B cell (primary cell): ENCODE data around the gene PACC1. TPM values are rescaled to one million over a fixed set of nuclear protein-coding genes. Genes with fewer than 3 reads are reported as not detected.

Experiments used
- ATAC-seq: fragments of 200-7000 bp; cut with Tn5 transposase; one replicate; pipeline ENCODE4 v1.10.0; 2021; ENCODE audit warnings: low read depth, mild to moderate bottlenecking, moderate number of reproducible peaks, moderate library complexity
- CTCF ChIA-PET: fragments of 350-600 bp; sonication (Branson Sonifier 250); formaldehyde crosslinking; loops from one replicate; lab custom pipeline; 2021; ENCODE audit warnings: antibody characterized with exemption, inconsistent platforms; lab: Charles Lee
- POLR2A ChIA-PET: fragments of 350-600 bp; sonication (Branson Sonifier 250); formaldehyde crosslinking; loops from one replicate; lab custom pipeline; 2021; ENCODE audit warnings: antibody characterized with exemption; lab: Charles Lee
- DNase-seq: peaks from one replicate; pipeline ENCODE4 v3.0.0; 2013
- H2AFZ ChIP-seq: 2 replicates; pipeline ENCODE4 v1.6.1; 2012; ENCODE audit warnings: mild to moderate bottlenecking, low read depth, low read length; ENCODE audit not compliant: insufficient read depth, poor library complexity, severe bottlenecking
- H3K27ac ChIP-seq, 2 donors: 1 replicate in 1 of 2; 2 replicates in 1 of 2; pipeline ENCODE4 v1.5.1; 2012 to 2013; ENCODE audit warnings: low read length in 2 of 2, mild to moderate bottlenecking in 2 of 2, moderate library complexity in 1 of 2
- H3K27me3 ChIP-seq, 4 experiments: fragments of 200-600 bp in 1 of 4; sonication (generic) in 1 of 4; replicated peaks in 1 of 4; 1 replicate in 2 of 4; 2 replicates in 2 of 4; pipeline versions ENCODE4 v1.6.1 to v1.7.0; 2013 to 2016; ENCODE audit warnings: low read length in 3 of 4, mild to moderate bottlenecking in 2 of 4, mixed read lengths in 1 of 4, moderate library complexity in 1 of 4; ENCODE audit not compliant: insufficient read depth in 4 of 4, control insufficient read depth in 3 of 4; ENCODE audit errors: control extremely low read depth in 1 of 4
- H3K36me3 ChIP-seq, 2 experiments: replicated peaks in 1 of 2; 1 replicate in 1 of 2; 2 replicates in 1 of 2; pipeline versions ENCODE4 v1.6.1 to v1.7.1; 2013; ENCODE audit warnings: low read length in 1 of 2; ENCODE audit not compliant: insufficient read depth in 2 of 2, control insufficient read depth in 1 of 2; ENCODE audit errors: control extremely low read depth in 1 of 2, extremely low read depth in 1 of 2
- H3K4me1 ChIP-seq, 2 donors: fragments of 200-600 bp in 1 of 2; sonication (generic) in 1 of 2; 1 replicate in 1 of 2; 2 replicates in 1 of 2; pipeline versions ENCODE4 v1.5.1 to v1.6.1; 2013 to 2017; ENCODE audit warnings: low read length in 2 of 2; ENCODE audit not compliant: control insufficient read depth in 2 of 2, insufficient read depth in 2 of 2
- H3K4me2 ChIP-seq: replicated peaks from 2 replicates; pipeline ENCODE3; 2012; ENCODE audit warnings: mild to moderate bottlenecking, low read depth, low read length; ENCODE audit not compliant: poor library complexity, severe bottlenecking
- H3K4me3 ChIP-seq, 5 experiments: fragments of 200-600 bp in 1 of 5; sonication (generic) in 1 of 5; 1 replicate in 3 of 5; 2 replicates in 2 of 5; pipeline versions ENCODE4 v1.5.1 to v1.7.0; 2011 to 2016; ENCODE audit warnings: low read length in 4 of 5, mild to moderate bottlenecking in 4 of 5, low read depth in 2 of 5, control low read depth in 1 of 5, moderate library complexity in 1 of 5; ENCODE audit not compliant: insufficient read depth in 1 of 5; ENCODE audit errors: control extremely low read depth in 1 of 5, extremely low read depth in 1 of 5
- H3K79me2 ChIP-seq: fragments of 200-600 bp; sonication (generic); one replicate; pipeline ENCODE4 v1.6.0; 2016; ENCODE audit warnings: low read length; ENCODE audit not compliant: control insufficient read depth, insufficient read depth
- H3K9ac ChIP-seq: fragments of 200-600 bp; sonication (generic); 2 replicates; pipeline ENCODE4 v1.6.1; 2017; ENCODE audit warnings: mild to moderate bottlenecking, low read length, moderate library complexity
- H3K9me3 ChIP-seq, 3 donors: one replicate each; pipeline versions ENCODE4 v1.6.1 to v1.7.1; 2013; ENCODE audit warnings: low read length in 2 of 3; ENCODE audit not compliant: control insufficient read depth in 2 of 3, insufficient read depth in 1 of 3; ENCODE audit errors: control extremely low read depth in 1 of 3
- H4K20me1 ChIP-seq: 2 replicates; pipeline ENCODE4 v1.6.0; 2012; ENCODE audit warnings: mild to moderate bottlenecking, low read length; ENCODE audit not compliant: insufficient read depth, control insufficient read depth, poor library complexity, severe bottlenecking
- H3K27ac Mint-ChIP-seq: one replicate; pipeline ENCODE4 v1.8.0; 2021; ENCODE audit warnings: mixed read lengths
- H3K27me3 Mint-ChIP-seq: one replicate; pipeline ENCODE4 v1.8.0; 2021; ENCODE audit warnings: mixed read lengths
- H3K4me1 Mint-ChIP-seq: one replicate; pipeline ENCODE4 v1.8.0; 2021; ENCODE audit warnings: mixed read lengths
- H3K4me3 Mint-ChIP-seq: one replicate; pipeline ENCODE4 v1.8.0; 2021; ENCODE audit warnings: mixed read lengths
- H3K9me3 Mint-ChIP-seq: one replicate; pipeline ENCODE4 v1.8.0; 2022; ENCODE audit warnings: mixed read lengths; ENCODE audit not compliant: insufficient read depth
- EZH2 ChIP-seq: IDR thresholded peaks from 2 replicates; pipeline ENCODE4 v1.6.1; 2012; ENCODE audit warnings: borderline replicate concordance, low read depth, mild to moderate bottlenecking, moderate library complexity, low read length; ENCODE audit not compliant: insufficient read depth, poor library complexity, severe bottlenecking
- WGBS: methylation state at CpG from one replicate; pipeline ENCODE4 v1.1.5; 2013; ENCODE audit warnings: missing lambda C conversion rate; ENCODE audit not compliant: insufficient coverage; 5-methylcytosine and 5-hydroxymethylcytosine counted together
- intact Hi-C: fragments of 100-400 bp; cut with micrococcal nuclease; formaldehyde crosslinking; loops from one replicate; pipeline ENCODE4 v1.10.0; 2022
- polyA plus RNA-seq: library from polyadenylated mRNA; depleted of rRNA; stranded (reverse); fragments of >200 nt; gene quantifications from 2 replicates; pipeline ENCODE4 v1.2.3, GENCODE V29; 2012
- total RNA-seq, 2 donors: library from RNA; stranded (reverse); fragments of 120-200 nt in 1 of 2; gene quantifications; 1 replicate in 1 of 2; 2 replicates in 1 of 2; pipeline versions ENCODE4 v1.2.3 to v1.2.4, GENCODE V29; 2013 to 2022
- TF ChIP-seq, protein P1 (sequence below): fragments of 200-600 bp; IDR thresholded peaks from one replicate; pipeline ENCODE4 v1.8.0; 2022; ENCODE audit warnings: antibody characterized with exemption, mild to moderate bottlenecking

Gene PACC1
- total and polyA plus RNA-seq, 2 donors (not counting 1 experiment from before 2014, with no cell fraction given) = 15.9 to 18.3 TPM

DNA sequence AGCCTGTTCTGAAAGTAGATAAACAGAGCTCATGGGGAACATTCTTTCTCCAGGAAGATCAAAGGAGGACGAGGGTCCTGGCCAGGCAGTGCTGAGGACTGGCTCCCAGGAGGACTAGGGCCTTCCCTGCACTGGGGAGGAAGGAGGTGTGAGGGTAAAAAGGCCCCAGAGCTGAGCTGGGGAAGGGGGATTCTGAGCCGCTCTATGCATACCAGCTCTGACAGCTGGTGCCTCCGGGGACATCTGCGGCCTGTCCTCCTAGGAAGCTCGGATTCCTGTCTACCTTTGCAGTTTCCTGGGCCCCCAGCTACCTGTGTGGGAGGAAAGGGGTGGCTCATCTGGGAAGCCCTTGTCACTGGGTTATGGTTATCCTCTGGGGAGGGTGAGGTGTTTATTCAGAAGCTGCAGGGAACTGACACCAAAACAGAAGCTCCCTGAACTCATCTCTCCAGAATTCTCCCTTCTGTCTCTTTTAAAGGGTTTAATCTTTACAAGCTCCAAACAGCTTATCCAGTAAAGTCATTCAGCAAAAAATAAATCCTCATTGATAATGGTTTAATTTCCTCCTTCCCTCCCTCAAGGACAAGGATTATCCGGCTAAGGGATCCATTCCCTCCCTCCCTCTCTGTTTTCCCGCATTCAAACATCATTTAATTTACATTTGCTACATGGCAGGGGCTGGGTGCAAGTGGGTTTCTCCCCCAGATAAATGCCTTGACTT lies 49.0 kb upstream of the PACC1 start:
- Histone ChIP-seq H3K4me1 (no peaks in the 10 kb centered on the region), H3K4me3 (no peak overlapping the region), H3K4me2 (no peak overlapping the region), H4K20me1 (no peaks in the 10 kb centered on the region), H3K9me3 (no peaks in the 10 kb centered on the region), H3K79me2 (no peaks in the 10 kb centered on the region), H3K36me3 (no peaks in the 10 kb centered on the region), H3K27me3 (no peaks in the 10 kb centered on the region), H3K27ac (no peak overlapping the region), H3K9ac (no peak overlapping the region), H2AFZ (no peak overlapping the region)
- no peak for ATAC-seq
- CTCF ChIA-PET = interaction anchor here (0.9 to 3.4 kb wide), 6 partner anchors 9 to 400 kb away, joined by 3 to 23 read pairs (median 4); no protein-coding TSS in a partner anchor
- WGBS = 83% methylated on average over 6 of the region's 7 CpGs
- intact Hi-C loops = no loop called here
- POLR2A ChIA-PET = no interaction called here
- Mint-ChIP-seq H3K27ac (no peak overlapping the region), H3K4me3 (no peak overlapping the region), H3K27me3 (peaks cover 6% of the 10 kb centered on the region), H3K4me1 (no peaks in the 10 kb centered on the region), H3K9me3 (no peaks in the 10 kb centered on the region)
- DNase-seq = no peak
- TF ChIP-seq, protein P1, sequence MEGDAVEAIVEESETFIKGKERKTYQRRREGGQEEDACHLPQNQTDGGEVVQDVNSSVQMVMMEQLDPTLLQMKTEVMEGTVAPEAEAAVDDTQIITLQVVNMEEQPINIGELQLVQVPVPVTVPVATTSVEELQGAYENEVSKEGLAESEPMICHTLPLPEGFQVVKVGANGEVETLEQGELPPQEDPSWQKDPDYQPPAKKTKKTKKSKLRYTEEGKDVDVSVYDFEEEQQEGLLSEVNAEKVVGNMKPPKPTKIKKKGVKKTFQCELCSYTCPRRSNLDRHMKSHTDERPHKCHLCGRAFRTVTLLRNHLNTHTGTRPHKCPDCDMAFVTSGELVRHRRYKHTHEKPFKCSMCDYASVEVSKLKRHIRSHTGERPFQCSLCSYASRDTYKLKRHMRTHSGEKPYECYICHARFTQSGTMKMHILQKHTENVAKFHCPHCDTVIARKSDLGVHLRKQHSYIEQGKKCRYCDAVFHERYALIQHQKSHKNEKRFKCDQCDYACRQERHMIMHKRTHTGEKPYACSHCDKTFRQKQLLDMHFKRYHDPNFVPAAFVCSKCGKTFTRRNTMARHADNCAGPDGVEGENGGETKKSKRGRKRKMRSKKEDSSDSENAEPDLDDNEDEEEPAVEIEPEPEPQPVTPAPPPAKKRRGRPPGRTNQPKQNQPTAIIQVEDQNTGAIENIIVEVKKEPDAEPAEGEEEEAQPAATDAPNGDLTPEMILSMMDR = no peak
- TF ChIP-seq EZH2 = no peak

DNA sequence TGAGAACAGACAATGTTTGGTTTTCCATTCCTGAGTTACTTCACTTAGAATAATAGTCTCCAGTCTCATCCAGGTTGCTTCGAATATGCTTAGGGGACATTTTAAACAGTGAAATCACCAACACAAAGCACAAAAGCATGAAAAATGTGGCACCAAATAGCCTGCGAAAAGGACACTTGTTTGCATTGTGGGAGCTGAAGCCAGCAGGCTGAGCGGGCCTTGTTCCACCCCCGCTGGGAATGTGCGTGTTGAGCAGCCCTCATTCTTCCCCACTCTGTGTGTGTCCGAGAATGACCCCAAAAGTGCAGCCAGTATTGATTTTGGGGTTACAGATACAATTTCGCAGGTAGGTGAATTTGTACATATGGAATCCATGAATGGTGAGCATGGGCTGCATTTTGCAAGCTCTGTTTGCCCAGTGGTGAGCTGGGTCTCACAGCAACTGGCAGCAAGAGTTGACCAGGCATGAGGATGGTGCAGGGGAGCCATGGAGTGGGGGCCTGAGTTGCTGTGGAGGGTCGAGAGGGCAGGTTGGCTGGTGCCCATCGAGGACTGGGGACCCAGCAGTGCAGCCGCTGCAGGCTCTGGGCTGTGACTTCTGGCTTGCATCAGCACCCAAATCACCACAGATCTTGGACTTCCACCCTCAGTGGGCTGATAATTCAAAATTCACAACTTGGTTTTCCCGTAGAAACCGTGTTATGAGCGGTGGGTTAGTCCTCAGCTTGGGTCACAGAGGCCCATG lies 47.4 kb upstream of the PACC1 start:
- H3K9me3 ChIP-seq = no peaks in the 10 kb centered on the region
- POLR2A ChIA-PET = no interaction called here
- peaks cover 0 to 4% (median 0%) of the 10 kb centered on the region in 4 experiments for H3K27me3 ChIP-seq
- H3K4me1 ChIP-seq = no peaks in the 10 kb centered on the region
- no peak overlapping the region for H2AFZ ChIP-seq
- H3K79me2 ChIP-seq = no peaks in the 10 kb centered on the region
- no peaks in the 10 kb centered on the region for H3K4me1 Mint-ChIP-seq
- no peak overlapping the region for H3K9ac ChIP-seq
- H3K27ac Mint-ChIP-seq = no peak overlapping the region
- no peaks in the 10 kb centered on the region for H4K20me1 ChIP-seq
- WGBS = 89% methylated on average over 11 of the region's 13 CpGs
- H3K36me3 ChIP-seq = no peaks in the 10 kb centered on the region
- no peaks in the 10 kb centered on the region for H3K9me3 Mint-ChIP-seq
- no peak overlapping the region for H3K4me3 Mint-ChIP-seq
- no peak overlapping the region for H3K4me2 ChIP-seq
- DNase-seq (no peak), ATAC-seq (no peak)
- TF ChIP-seq EZH2 = no peak
- CTCF ChIA-PET = no interaction called here
- H3K27me3 Mint-ChIP-seq = peaks cover 4% of the 10 kb centered on the region
- no peak overlapping the region for H3K4me3 ChIP-seq
- intact Hi-C loops = no loop called here
- no peak overlapping the region for H3K27ac ChIP-seq
